Thymus (tissue), 11 donors: ENCODE measurements around the gene EIF5. TPM values are rescaled to one million over a fixed set of nuclear protein-coding genes. Genes with fewer than 3 reads are reported as not detected.
A peak's percentile ranks its signal among the peaks of the same experiment; 100 is the strongest.

Experiments used
- DNase-seq, 9 donors: peaks; one replicate each; pipeline ENCODE4 v3.0.0-alpha.2; 2013; ENCODE audit warnings: low spot score in 9 of 9, low read depth in 6 of 9, missing footprints in 1 of 9
- H3K27ac ChIP-seq, 2 donors: one replicate each; pipeline ENCODE4 v1.5.1; 2013; ENCODE audit warnings: control low read depth in 1 of 2, low read depth in 1 of 2, low read length in 1 of 2, mild to moderate bottlenecking in 1 of 2, moderate library complexity in 1 of 2
- H3K27me3 ChIP-seq, 2 donors: one replicate each; pipeline ENCODE4 v1.5.1; 2013; ENCODE audit warnings: low read length in 1 of 2; ENCODE audit not compliant: control insufficient read depth in 2 of 2, insufficient read depth in 1 of 2
- H3K36me3 ChIP-seq, 2 donors: one replicate each; pipeline ENCODE4 v1.5.1; 2013; ENCODE audit warnings: low read length in 1 of 2, mild to moderate bottlenecking in 1 of 2, moderate library complexity in 1 of 2; ENCODE audit not compliant: control insufficient read depth in 2 of 2, insufficient read depth in 2 of 2
- H3K4me1 ChIP-seq, 2 donors: one replicate each; pipeline ENCODE4 v1.5.1; 2013; ENCODE audit warnings: low read length in 2 of 2; ENCODE audit not compliant: control insufficient read depth in 2 of 2, insufficient read depth in 2 of 2
- H3K4me3 ChIP-seq, 2 donors: one replicate each; pipeline ENCODE4 v1.5.1; 2013; ENCODE audit warnings: low read length in 2 of 2, control low read depth in 1 of 2, mild to moderate bottlenecking in 1 of 2
- H3K9me3 ChIP-seq, 2 donors: one replicate each; pipeline ENCODE4 v1.5.1; 2013; ENCODE audit warnings: low read length in 1 of 2, mild to moderate bottlenecking in 1 of 2; ENCODE audit not compliant: control insufficient read depth in 2 of 2, insufficient read depth in 1 of 2
- WGBS: extraction: QIAGEN DNeasy Blood & Tissue Kit; methylation state at CpG from one replicate; pipeline ENCODE4 v1.1.7; 2013; 5-methylcytosine and 5-hydroxymethylcytosine counted together
- polyA plus RNA-seq: library from polyadenylated mRNA; stranded (reverse); fragments of 200-250 nt; gene quantifications from one replicate; pipeline ENCODE4 v1.2.3, GENCODE V29; 2013
- total RNA-seq: library from RNA; stranded (reverse); fragments of 120-200 nt; gene quantifications from one replicate; pipeline ENCODE4 v1.2.4, GENCODE V29; 2013
- donor health status: healthy.

The EIF5 gene
- total and polyA plus RNA-seq, 2 donors: 89.5 to 96.1 TPM

DNA sequence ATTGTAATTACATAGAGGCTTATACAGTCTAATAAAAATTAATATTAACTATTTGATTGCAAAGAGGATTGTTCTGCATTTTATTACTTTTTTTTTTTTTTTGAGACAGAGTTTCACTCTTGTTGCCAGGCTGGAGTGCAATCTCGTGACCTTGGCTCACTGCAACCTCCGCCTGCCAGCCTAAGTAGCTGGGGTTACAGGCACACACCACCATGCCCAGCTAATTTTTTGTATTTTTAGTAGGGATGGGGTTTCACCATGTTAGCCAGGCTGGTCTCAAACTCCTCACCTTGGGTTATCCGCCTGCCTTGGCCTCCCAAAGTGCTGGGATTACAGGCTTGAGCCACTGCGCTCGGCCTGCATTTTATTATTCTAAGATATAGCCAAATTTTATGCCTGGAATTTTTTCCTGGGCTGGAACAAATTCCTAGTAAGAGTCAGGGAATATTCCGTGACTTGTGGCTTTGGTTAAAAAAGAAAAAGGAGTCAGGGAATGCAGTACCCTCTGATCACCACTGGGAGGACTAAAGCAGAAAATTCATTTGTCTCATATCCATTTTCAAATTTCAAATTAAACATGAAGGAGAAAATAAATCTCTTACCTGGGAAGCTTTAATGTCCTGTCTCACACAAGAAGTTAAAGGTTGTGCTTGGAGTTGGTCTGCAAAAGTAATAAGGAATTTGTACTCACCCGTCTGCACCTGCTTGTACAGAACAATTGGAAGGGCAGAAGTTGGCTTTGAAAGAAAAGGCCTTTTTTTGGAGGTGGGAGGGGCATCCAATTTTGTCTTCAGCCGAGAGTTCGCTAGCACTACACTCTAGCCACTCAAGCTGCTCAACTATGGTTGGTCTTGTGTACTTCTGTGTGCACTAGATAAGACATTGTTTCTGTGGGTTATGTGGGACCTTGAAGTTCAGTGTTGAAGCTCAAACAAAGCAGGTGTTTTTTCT is 59.9 kb downstream of the EIF5 start:
- Histone ChIP-seq H3K4me3 (no peak overlapping the region), H3K9me3 (no peaks in the 10 kb centered on the region), H3K27me3 (no peaks in the 10 kb centered on the region), H3K36me3 (no peaks in the 10 kb centered on the region), H3K27ac (peak overlapping the region; percentile 78 to 80), H3K4me1 (peaks cover 15 to 23% of the 10 kb centered on the region in 2 donors)
- peak in 5 of 9 donors; percentile 49 to 82 (median 57) for DNase-seq
- 70% methylated on average over 9 of the region's 9 CpGs for WGBS

Other genes with a start within 250 kb of the EIF5 start
- 16.0 TPM for gene EXOC3L4, start 239.5 kb upstream of the EIF5 start, total RNA-seq
- gene EXOC3L4, start 239.5 kb upstream of the EIF5 start, polyA plus RNA-seq: 83.7 TPM
- 66.2 TPM for gene TNFAIP2, start 210.8 kb upstream of the EIF5 start, total RNA-seq
- gene TNFAIP2, start 210.8 kb upstream of the EIF5 start, polyA plus RNA-seq: 193 TPM
- gene MARK3, start 51.2 kb downstream of the EIF5 start, total RNA-seq: 50.8 TPM
- gene MARK3, start 51.2 kb downstream of the EIF5 start, polyA plus RNA-seq: 91.6 TPM
- 8.6 TPM for gene CKB, start 188.6 kb downstream of the EIF5 start, total RNA-seq
- 37.9 TPM for gene CKB, start 188.6 kb downstream of the EIF5 start, polyA plus RNA-seq
- 5.8 TPM for gene TRMT61A, start 195.0 kb downstream of the EIF5 start, total RNA-seq
- 8.6 TPM for gene TRMT61A, start 195.0 kb downstream of the EIF5 start, polyA plus RNA-seq
- 17.0 TPM for gene BAG5, start 228.4 kb downstream of the EIF5 start, total RNA-seq
- 12.5 TPM for gene BAG5, start 228.4 kb downstream of the EIF5 start, polyA plus RNA-seq
- 22.3 TPM for gene COA8, start 228.7 kb downstream of the EIF5 start, total RNA-seq
- gene COA8, start 228.7 kb downstream of the EIF5 start, polyA plus RNA-seq: 39.2 TPM